DMS53 treated with DMSO at 0.1 percent for 48 hours (cell line): ENCODE results near the gene BUD23.
"Not testable (repeated sequence)": the region's sequence is repeated elsewhere in the genome, so short reads cannot be mapped to it uniquely, and the experiment has no call there.

ENCODE experiments used
- DNase-seq: peaks from one replicate; lab custom pipeline; 2025; ENCODE audit not compliant: unreplicated experiment; lab: John Stamatoyannopoulos, UW

The BUD23 gene

GRCh38 chr7:73700581-73701134 is 17.3 kb downstream of the BUD23 start:
- no peak for DNase-seq

DNA sequence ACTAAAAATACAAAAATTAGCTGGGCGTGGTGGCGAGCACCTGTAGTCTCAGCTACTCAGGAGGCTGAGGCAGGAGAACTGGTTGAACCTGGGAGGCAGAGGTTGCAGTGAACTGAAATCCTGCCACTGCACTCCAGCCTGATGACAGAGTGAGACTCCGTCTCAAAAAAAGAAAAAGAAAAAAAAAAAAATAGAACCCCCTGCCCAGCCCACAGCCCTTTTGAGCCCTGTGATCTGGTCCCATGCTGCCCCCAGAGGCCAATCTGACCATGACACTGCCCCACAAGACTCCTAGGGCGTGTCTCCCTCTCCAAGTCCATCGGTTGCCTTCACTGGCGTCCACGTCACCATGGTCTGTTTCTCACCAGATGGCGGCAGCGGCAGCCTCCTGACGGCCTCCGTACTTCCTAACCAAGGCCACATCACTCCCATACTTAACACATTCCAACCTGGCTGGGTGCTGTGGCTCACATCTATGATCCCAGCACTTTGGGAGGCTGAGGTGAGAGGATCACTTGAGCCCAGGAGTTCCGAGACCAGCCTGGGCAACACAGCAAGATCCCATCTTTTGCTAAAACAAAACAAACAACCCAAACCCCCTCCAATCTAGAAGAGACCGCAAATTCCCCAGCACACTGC is 18.1 kb downstream of the BUD23 start:
- DNase-seq: peak; percentile 28

DNA sequence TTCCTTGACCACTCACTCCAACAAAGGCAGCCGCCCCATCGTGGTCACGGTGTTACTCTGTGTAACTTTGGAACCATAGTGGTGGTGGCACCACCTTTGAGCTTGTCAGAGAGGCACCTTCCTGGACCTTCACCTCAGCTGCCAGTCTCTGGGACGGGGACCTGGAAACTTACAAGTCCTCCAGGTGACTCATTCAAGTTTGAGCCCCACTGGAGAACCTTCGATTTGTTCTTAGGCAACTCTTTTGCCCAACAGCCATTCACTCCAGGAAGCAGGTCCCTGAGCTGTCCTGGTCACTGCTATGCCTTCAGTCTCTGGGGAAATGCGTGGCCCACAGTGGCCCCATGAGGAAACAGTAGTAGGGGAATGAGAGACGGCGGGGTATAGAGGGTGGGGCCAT is 18.8 kb downstream of the BUD23 start:
- DNase-seq: no peak

DNA sequence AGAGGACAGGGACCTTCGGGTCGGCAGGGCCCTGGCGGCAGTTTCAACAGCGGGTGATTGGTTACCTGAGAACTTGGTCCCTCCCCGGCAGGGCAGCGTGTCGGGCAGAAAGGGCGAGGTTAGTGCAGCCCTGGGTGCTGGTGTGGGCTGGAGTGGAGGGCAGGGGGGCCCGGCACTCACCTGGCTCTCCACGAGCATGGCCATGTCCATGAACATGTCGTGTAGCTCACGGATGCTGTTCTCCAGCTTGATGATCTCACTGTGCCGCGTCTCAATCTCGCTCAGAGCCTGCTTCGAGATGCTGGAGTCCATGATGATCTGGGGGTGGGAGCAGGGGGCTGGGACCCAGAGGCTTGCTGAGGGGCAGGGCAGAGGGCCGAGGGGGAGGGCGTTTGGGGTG is 19.3 kb downstream of the BUD23 start:
- DNase-seq: no peak

DNA sequence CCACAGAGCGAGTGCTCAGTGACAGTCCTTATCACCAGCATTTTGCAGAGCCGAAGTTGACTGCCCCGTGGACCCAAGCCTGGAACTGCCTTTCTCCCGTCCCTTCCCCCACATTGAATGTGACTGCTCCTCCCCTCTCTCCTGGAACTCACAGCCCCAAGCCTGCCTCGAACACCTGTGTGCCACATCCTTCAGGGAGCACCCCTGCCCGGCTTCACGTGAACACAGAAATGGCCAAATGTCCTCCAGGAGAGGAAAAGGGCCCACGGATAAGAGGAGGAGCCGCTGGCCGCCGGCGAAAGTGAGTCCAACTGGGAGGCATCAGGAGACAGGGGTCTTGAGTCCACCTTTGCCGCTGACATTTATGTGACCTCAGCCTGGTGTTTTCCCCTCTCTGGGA is 19.8 kb downstream of the BUD23 start:
- no peak for DNase-seq

- DNase-seq: no peak
Measured at GRCh38 chr7:73703757-73704639, 20.6 kb downstream of the BUD23 start.

DNA sequence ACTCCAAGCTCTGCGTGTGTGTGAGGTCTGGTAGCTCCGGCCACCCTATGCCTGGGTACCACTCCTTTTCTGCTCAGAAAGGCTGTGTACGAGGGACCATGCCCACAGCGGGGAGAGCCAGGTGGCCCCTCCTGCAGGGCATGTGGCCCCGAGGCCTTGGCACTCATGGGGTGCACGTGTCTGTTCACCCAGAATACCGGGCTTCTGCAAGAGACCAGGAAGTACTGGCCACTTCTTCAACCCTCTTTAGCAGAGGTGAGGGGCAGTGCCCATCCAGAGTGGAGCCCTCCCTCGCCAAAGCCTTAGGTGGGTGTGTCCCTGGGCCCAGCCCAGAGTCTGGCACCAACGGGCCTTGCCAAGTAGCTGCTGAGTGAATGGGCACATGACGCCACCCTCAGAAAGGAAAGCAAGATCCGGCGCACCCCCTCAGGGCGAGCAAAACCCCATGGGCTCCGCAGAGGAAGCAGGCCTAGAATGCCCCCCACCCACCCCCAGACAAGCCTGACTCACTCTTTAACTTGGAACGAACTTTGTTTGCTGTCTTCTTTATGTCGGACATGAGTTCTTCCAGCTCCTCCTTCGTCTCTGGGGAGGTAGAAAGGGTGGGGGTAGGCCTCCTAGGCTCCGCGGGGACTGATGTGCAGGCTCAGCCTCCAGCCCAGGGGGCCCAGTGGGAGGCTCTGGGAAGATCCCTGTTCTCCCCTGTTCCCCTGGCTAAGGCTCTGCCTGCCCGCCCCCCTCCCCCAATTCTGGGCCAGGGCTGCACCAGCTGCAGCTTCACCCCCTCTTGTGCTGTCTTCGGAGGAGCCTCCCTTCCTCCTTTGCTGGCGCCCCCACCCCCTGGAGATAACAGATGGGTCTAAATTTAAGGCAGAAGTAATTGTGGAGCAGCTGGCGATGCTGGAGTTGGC is 21.5 kb downstream of the BUD23 start:
- no peak for DNase-seq

- no peak for DNase-seq
Measured at GRCh38 chr7:73705551-73705920, 22.1 kb downstream of the BUD23 start.

DNA sequence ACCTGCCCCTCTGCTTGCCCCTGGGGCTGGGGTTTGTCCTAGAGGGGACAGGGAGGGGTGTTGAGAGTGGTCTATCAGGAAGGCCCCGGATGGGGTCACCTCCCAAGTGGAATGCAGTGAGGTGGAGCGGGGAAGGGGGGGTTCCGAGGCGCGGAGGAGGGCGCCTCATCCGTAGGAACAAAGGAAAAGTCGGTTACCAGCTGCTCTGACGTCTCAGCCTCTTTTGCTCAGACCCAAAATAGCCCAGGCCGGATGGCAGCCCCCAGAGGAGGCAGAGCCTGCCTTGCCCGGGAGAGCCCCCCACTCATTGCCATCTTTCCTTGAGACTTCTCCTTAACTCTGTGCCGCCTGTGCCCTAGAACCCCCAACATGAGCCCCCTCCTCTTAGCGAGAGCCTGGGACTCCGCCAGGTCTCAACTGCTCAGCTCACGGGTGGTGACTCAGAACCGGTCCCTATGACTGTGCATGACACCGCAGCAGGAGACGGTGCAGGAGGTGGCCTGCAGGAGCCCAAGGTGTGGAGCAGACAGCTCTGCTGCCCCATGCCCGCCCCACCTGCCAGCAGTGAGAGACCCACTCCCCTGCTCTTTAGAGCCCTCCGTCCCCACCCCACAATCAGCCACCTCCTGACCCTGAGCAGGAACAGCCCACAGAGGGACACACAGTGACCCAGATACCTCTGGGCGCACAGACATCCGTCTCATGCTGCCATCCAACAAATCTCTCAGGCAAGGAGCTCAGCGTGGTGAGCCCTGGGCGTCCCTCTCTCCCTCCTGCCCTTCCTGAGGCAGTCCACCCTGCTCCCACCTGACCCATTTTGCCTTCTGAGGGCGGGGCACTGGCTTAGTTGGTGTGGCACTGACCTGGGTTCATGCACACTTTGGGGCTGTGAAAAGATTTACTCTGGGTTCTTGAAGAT is 23.0 kb downstream of the BUD23 start:
- no peak for DNase-seq

DNA sequence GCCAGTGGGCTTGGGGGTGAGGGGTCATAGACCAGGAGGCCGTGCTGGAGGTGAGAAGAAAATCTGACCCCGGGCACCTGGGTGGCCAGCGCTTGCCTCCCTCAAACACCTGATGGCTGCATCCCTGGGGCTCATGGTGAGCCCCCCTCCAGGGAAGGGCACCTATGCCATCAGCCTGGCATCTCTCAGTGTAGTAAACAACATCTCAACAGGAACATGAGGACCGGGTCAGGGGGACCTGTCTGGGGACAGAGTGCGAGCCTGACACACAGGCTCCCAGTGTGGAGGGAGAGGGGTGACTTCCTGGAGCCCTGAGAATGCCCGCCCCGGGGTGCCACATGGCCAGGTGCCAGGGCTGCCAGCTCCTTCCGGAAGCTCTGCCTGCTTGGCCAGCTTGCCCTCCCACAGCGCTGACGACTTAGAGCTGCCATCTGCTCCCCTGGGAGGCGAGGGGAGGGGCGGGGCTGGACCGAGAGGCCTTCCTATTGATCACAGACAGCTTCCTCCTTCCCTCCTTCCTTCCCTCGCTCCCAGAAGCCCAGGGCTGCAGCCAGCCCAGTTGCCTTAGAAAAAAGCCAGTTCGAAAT is 23.7 kb downstream of the BUD23 start:
- peak; percentile 58 for DNase-seq

DNA sequence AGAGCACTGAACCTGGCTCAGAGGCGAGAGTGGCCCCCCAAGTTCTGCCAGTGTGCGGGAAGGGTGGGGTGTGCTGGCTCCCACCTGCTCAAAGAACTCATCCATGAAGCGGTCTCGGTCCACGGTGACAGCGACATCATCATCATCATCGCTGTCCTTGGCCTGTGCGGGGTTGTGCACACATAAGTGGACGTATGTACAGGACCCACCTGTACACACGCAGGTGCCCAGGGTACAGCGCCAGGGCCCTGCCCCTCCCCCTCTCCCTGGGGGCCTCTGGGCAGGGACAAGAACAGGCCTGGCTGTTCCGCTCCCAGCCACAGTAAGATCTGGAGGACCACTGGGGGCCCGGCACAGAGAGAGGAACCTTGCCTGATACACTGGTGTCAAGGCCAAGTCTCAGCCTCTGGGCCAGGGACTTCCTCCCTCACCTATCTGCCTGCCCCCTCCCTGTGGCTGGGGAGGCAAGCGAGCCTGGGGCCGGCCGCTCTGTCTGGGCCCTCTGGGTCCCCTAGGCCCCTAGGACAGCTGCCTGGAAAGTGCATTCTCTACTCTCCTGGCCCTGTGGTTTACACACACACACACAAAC is 25.7 kb downstream of the BUD23 start:
- DNase-seq: no peak

GRCh38 chr7:73712773-73713172 is 29.4 kb downstream of the BUD23 start:
- no peak for DNase-seq

DNA sequence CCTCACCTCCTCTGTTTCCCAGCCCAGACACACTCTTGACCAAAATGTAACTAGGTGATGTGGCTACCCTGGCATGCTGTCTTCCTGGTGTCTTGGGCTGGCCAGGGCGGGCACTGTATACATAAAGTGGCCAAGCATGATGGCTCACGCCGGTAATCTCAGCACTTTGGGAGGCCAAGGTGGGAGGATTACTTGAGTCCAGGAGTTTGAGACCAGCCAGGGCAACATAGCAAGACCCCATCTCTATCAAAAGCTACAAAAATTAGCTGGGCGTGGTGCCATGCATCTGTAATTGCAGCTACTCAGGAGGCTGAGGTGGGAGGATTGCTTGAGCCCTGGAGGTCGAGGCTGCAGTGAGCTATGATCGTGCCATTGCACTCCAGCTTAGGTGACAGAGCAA is 29.9 kb downstream of the BUD23 start:
- not testable (repeated sequence) for DNase-seq

DNA sequence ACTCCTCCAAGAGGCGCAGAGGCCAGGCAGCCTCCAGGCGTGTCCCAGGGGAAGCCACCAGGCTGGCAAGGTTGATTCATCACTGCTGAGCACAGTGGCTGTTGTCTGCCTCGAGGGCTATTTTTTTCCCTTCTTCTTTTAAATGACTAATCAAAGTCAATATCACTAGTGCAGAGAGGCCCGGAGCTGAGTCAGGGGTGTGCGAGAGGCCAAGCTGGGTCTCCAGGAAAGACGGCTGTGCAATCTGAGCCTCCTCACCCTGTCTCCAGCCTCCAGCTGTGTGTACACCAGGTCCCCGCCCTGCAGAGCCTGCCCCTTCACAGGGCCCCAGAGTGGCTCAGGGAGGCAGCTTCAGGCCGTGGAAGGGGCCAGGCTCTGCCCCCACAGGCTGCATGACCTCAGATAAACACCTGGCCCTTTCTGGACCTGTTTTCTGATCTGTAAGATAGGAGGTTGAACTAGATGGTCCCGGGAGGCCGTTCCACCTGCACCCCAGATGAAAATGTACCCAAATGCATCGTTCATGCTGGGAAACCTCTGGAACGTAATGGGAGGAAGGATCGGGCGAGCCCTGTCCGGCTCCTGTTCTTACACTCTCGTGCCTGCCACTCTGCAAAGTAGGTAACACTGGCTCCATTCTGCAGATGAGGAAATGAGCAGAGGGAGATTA is 32.4 kb downstream of the BUD23 start:
- peak; percentile 99 for DNase-seq

DNA sequence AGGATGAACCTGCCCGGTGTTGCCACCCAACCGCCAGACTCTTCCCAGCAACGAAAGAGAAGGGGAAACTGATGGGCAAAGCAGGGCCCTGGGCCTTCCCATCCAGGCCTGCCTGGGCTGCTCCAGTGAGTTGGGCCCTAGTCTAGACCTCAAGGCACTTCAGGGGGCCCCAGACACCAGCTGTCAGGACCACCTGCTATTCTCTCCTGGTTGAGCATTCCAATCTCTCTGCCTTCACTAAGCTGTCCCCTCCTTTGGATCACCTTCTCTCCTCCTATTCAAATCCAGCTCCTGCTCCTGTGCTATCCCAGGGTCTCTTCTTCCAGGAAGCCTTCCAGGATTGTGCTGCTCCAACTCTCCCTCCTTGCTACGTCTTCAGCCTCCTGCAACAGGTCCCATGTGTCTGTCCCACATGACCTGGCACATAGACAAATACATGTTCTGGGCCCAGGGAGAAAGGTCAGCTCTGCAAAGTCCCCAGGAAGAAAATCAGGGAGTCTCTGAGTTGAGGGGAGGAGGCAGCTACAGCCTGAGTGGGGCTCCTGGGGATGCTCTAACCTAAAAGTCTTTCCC is 33.0 kb downstream of the BUD23 start:
- DNase-seq: no peak

- no peak for DNase-seq
Measured at GRCh38 chr7:73717025-73717807, 33.8 kb downstream of the BUD23 start.

DNA sequence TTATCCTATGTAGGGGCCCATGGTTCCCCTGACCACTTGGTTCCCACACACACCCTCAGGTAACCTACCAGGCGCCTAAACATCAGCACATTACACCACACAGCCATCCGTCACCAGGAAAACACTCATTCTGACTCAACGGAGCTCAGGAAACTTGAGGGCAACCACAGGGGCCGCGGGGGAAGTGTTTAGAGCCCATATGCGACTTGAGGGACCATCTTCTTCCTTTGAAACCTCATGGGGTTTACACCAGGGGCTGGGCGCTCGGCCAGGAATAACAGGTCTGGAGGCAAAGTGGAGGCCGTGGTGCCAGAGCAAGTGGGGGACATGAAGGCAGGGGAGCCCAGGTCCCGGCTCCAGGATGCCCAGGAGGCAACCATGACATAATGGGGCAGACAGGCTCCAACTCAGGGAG is 34.6 kb downstream of the BUD23 start:
- no peak for DNase-seq

GRCh38 chr7:73718438-73718881 is 35.1 kb downstream of the BUD23 start:
- no peak for DNase-seq
